Endodermal cell (in vitro differentiated cells): ENCODE data around the gene NPAS3. TPM values are rescaled to one million over a fixed set of nuclear protein-coding genes. Genes with fewer than 3 reads are reported as not detected.

ENCODE experiments used
- DNase-seq: peaks from one replicate; pipeline ENCODE4 v3.0.0-alpha.2; 2017
- H3K27ac ChIP-seq: 2 replicates; pipeline ENCODE4 v1.5.1; 2013; ENCODE audit warnings: mild to moderate bottlenecking, low read depth, low read length, moderate library complexity
- H3K27me3 ChIP-seq: 2 replicates; pipeline ENCODE4 v1.6.1; 2013; ENCODE audit warnings: mild to moderate bottlenecking, low read length, moderate library complexity; ENCODE audit not compliant: insufficient read depth, control insufficient read depth, poor library complexity, severe bottlenecking
- H3K36me3 ChIP-seq: 2 replicates; pipeline ENCODE4 v1.7.0; 2013; ENCODE audit warnings: mild to moderate bottlenecking, low read length, moderate library complexity; ENCODE audit not compliant: control insufficient read depth, insufficient read depth
- H3K4me1 ChIP-seq: one replicate; pipeline ENCODE4 v1.7.0; 2013; ENCODE audit warnings: low read length; ENCODE audit not compliant: control insufficient read depth, insufficient read depth
- H3K4me3 ChIP-seq: 2 replicates; pipeline ENCODE4 v1.5.1; 2013; ENCODE audit warnings: mild to moderate bottlenecking, low read length, moderate library complexity
- H3K9ac ChIP-seq: 2 replicates; pipeline ENCODE4 v1.6.1; 2013; ENCODE audit warnings: mild to moderate bottlenecking, low read length, moderate library complexity; ENCODE audit not compliant: poor library complexity, severe bottlenecking; ENCODE audit errors: extremely low read depth
- H3K9me3 ChIP-seq: 2 replicates; pipeline ENCODE4 v1.6.1; 2013; ENCODE audit warnings: mild to moderate bottlenecking, low read length, moderate library complexity; ENCODE audit not compliant: control insufficient read depth
- H3K27ac Mint-ChIP-seq: 2 replicates; pipeline ENCODE4 v1.8.0; 2020; ENCODE audit warnings: mixed read lengths
- H3K27me3 Mint-ChIP-seq: 2 replicates; pipeline ENCODE4 v1.8.0; 2021; ENCODE audit warnings: mild to moderate bottlenecking, mixed read lengths; ENCODE audit not compliant: insufficient read depth
- H3K36me3 Mint-ChIP-seq: 2 replicates; pipeline ENCODE4 v1.8.0; 2020; ENCODE audit warnings: low read depth, mixed read lengths
- H3K4me1 Mint-ChIP-seq: 2 replicates; pipeline ENCODE4 v1.8.0; 2020; ENCODE audit warnings: mixed read lengths
- H3K4me3 Mint-ChIP-seq: 2 replicates; pipeline ENCODE4 v1.8.0; 2020; ENCODE audit warnings: mild to moderate bottlenecking, moderate library complexity, mixed read lengths
- H3K9me3 Mint-ChIP-seq: 2 replicates; pipeline ENCODE4 v1.8.0; 2020; ENCODE audit warnings: mild to moderate bottlenecking, mixed read lengths
- WGBS, 2 experiments: methylation state at CpG; one replicate each; pipeline versions ENCODE4 v1.1.5 to v1.1.7; 2013; ENCODE audit warnings: missing lambda C conversion rate in 2 of 2, mixed read lengths in 1 of 2; ENCODE audit not compliant: insufficient coverage in 1 of 2, insufficient read length in 1 of 2; 5-methylcytosine and 5-hydroxymethylcytosine counted together
- total RNA-seq, 2 donors: library from RNA; stranded (reverse); fragmentation: NEBNext Ultra II Directional in 1 of 2; extraction: Animal tissue kit (Norgen Biotek cat#: 25700) in 1 of 2; gene quantifications; 2 replicates in 1 of 2; 3 replicates in 1 of 2; pipeline ENCODE4 v1.2.1, GENCODE V29; 2021
- TF ChIP-seq, protein P1 (sequence below): fragments of 200-600 bp; sonication (generic); conservative IDR thresholded peaks from 2 replicates; pipeline ENCODE4 v1.5.0; 2021; ENCODE audit warnings: antibody characterized with exemption, mild to moderate bottlenecking

The NPAS3 gene
- total RNA-seq, 2 donors from 2014 or later: 1.4 to 1.6 TPM

- H3K27me3 ChIP-seq: no peaks in the 10 kb centered on the region
- no peaks in the 10 kb centered on the region for H3K36me3 ChIP-seq
- no peaks in the 10 kb centered on the region for H3K9me3 ChIP-seq
- DNase-seq: no peak
- Mint-ChIP-seq H3K4me1 (no peaks in the 10 kb centered on the region), H3K36me3 (no peaks in the 10 kb centered on the region), H3K27me3 (no peaks in the 10 kb centered on the region), H3K9me3 (peaks cover 6% of the 10 kb centered on the region), H3K4me3 (no peak overlapping the region), H3K27ac (no peak overlapping the region)
- TF ChIP-seq, protein P1, sequence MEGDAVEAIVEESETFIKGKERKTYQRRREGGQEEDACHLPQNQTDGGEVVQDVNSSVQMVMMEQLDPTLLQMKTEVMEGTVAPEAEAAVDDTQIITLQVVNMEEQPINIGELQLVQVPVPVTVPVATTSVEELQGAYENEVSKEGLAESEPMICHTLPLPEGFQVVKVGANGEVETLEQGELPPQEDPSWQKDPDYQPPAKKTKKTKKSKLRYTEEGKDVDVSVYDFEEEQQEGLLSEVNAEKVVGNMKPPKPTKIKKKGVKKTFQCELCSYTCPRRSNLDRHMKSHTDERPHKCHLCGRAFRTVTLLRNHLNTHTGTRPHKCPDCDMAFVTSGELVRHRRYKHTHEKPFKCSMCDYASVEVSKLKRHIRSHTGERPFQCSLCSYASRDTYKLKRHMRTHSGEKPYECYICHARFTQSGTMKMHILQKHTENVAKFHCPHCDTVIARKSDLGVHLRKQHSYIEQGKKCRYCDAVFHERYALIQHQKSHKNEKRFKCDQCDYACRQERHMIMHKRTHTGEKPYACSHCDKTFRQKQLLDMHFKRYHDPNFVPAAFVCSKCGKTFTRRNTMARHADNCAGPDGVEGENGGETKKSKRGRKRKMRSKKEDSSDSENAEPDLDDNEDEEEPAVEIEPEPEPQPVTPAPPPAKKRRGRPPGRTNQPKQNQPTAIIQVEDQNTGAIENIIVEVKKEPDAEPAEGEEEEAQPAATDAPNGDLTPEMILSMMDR: no peak
- no peak overlapping the region for H3K9ac ChIP-seq
- no peak overlapping the region for H3K4me3 ChIP-seq
- H3K4me1 ChIP-seq: no peaks in the 10 kb centered on the region
- H3K27ac ChIP-seq: no peak overlapping the region
These were observed 159.3 kb downstream of the NPAS3 start for GRCh38 chr14:33098016-33098415.

DNA sequence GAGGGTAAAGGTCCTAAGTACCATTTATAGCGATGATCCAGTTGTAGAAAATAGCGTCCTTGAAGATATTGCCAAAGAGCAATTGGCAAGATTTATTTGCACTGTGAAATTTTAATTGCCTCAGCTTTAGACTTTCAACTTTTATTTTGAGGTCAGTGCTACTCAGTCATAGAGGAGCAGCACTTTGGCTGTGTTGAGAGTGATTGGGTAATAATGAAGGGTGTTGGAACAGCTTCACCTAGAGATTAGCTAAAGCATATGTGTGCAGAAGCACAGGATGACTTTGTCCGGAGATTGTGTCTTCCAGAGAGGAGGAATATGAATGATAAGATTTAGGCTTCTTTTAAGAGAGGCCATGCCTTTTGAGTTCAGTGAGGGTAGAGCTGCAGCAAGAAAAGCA, 164.8 kb downstream of the NPAS3 start:
- no peaks in the 10 kb centered on the region for H3K36me3 Mint-ChIP-seq
- Histone ChIP-seq H3K4me3 (no peak overlapping the region), H3K27ac (no peak overlapping the region), H3K4me1 (no peaks in the 10 kb centered on the region), H3K9ac (no peak overlapping the region), H3K9me3 (no peaks in the 10 kb centered on the region), H3K36me3 (no peaks in the 10 kb centered on the region), H3K27me3 (no peaks in the 10 kb centered on the region)
- 91 to 93% methylated on average over 3 of the region's 3 CpGs for WGBS, 2 experiments
- no peaks in the 10 kb centered on the region for H3K27me3 Mint-ChIP-seq
- H3K4me3 Mint-ChIP-seq: no peak overlapping the region
- H3K27ac Mint-ChIP-seq: no peak overlapping the region
- H3K9me3 Mint-ChIP-seq: no peaks in the 10 kb centered on the region
- TF ChIP-seq, protein P1: no peak
- H3K4me1 Mint-ChIP-seq: no peaks in the 10 kb centered on the region
- no peak for DNase-seq

DNA sequence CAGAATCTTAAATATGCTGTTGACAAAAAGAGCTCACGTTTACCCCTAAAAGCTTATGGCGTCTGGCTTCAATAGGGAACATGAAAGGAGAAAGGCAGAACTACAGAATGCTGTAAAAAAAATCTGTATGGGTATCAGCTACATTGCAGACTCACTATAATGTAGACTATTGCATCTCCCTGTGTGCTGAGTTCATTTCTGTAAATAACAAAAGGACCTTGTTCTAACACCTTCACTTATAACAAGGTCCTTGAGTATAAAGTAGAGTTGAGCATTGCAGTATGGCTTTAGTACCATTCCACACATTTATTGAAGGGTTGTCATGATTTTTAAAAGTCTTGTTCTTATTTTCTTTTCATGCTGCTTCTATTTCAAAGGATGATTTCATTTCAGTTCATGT, 165.3 kb downstream of the NPAS3 start:
- WGBS, 2 experiments: 77% methylated on average over 2 of the region's 2 CpGs; no CpG with 5 or more reads in 1 of the 2 experiments
- H3K4me1 ChIP-seq: no peaks in the 10 kb centered on the region
- no peaks in the 10 kb centered on the region for H3K9me3 ChIP-seq
- TF ChIP-seq, protein P1: no peak
- H3K27me3 ChIP-seq: no peaks in the 10 kb centered on the region
- no peak overlapping the region for H3K27ac ChIP-seq
- Mint-ChIP-seq H3K9me3 (no peaks in the 10 kb centered on the region), H3K4me1 (no peaks in the 10 kb centered on the region), H3K27me3 (no peaks in the 10 kb centered on the region), H3K36me3 (no peaks in the 10 kb centered on the region), H3K27ac (no peak overlapping the region), H3K4me3 (no peak overlapping the region)
- no peak overlapping the region for H3K9ac ChIP-seq
- H3K36me3 ChIP-seq: no peaks in the 10 kb centered on the region
- no peak for DNase-seq
- H3K4me3 ChIP-seq: no peak overlapping the region
